Stimulated activated CD4-positive, alpha-beta T cell treated with anti-CD3 and anti-CD28 coated beads, Interleukin-2, amount 100 ng/mL, for 24 hours (primary cell): Measurements from ENCODE around the gene BLACAT1.

Experiments used
- DNase-seq, 2 donors: peaks; one replicate each; pipeline ENCODE4 v3.0.0-alpha.2; 2020

Gene BLACAT1

DNA sequence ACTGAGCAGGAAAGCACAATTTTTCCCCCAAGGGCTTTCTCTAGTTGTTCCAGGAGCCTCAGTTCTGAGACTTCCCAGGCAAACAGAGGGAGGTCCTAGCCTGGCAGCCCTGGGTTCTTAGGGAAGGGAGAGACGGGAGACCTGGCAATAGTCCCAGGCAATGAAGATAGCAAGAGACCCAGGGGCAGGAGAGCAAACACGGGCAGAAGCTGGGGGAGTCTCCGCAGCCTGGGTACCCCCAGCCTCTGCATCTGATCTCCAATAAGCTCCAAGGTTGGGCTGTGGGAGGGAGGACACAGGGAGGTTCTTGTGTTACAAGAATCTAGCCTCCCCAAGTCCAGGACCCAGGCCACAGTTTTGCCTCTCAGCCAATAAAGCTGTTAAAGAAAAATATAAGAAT lies 2.4 kb downstream of the BLACAT1 start:
- no peak for DNase-seq

GRCh38 chr1:205452933-205453332 lies 2.9 kb downstream of the BLACAT1 start:
- no peak for DNase-seq

GRCh38 chr1:205452364-205452763 lies 3.5 kb downstream of the BLACAT1 start:
- DNase-seq: no peak

- DNase-seq: no peak
Measured at GRCh38 chr1:205451759-205452164, 4.1 kb downstream of the BLACAT1 start.

DNA sequence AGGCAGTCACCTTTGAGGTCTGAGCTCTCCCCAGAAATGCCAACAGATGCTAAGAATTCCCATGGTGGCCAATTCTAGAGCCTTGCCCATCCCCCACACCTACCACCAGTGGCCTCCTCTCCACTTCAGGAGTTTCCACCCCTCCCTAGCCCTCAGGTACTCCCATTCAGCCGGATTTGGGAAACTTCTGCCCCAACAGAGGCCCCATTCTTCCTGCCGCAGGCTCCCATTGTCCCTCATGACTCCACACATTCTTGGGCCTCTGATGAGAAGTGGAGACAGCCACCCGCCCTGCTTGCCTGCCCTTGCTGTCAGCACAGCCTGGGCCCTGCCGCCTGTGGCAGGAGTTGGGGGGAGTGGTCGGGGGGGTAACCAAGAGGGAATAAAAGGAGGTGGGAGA lies 4.6 kb downstream of the BLACAT1 start:
- no peak for DNase-seq

- no peak for DNase-seq
Measured at GRCh38 chr1:205450448-205450847, 5.4 kb downstream of the BLACAT1 start.

- DNase-seq: peak; percentile 34 to 49
Measured at GRCh38 chr1:205449750-205450443, 5.9 kb downstream of the BLACAT1 start.

- DNase-seq: no peak
Measured at GRCh38 chr1:205449254-205449749, 6.5 kb downstream of the BLACAT1 start.

GRCh38 chr1:205448540-205449253 lies 7.1 kb downstream of the BLACAT1 start:
- no peak for DNase-seq

GRCh38 chr1:205447457-205448341 lies 8.1 kb downstream of the BLACAT1 start:
- DNase-seq: no peak

DNA sequence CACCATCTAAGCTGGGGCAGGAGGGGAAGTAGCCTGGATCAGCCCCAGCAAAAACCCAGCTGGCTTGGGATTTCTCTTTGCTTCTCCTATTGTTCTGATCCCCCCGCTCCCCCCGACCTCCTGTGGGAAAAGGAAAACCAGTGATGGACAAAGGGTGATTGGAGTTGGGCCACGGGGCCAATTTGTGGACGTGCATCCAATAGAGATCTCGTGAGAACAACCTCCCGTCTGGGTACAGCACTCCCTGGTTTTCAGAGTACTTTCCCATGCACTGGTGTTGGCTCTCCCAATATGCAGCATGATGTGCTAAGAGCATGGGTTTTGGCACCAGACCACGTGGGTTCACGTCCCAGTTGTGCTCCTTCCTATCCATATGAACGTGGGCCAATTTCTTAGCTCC lies 9.0 kb downstream of the BLACAT1 start:
- DNase-seq: no peak

DNA sequence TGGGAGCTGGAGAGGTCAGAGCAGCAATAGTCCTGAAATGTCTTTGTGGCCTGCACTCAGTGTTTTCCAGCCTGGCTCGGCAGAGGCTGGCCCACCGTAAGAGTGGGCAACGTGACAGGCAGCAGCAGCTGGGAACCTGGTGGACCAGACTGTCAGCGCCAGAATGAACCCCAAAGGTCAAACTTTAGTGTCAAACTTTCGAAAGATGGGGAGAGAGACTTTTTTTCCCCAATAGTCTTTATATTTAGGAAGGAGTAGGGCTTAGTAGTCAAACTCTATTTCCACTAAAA lies 10.3 kb downstream of the BLACAT1 start:
- DNase-seq: no peak

GRCh38 chr1:205444931-205445645 lies 10.8 kb downstream of the BLACAT1 start:
- no peak for DNase-seq

- DNase-seq: no peak
Measured at GRCh38 chr1:205444300-205444930, 11.4 kb downstream of the BLACAT1 start.

DNA sequence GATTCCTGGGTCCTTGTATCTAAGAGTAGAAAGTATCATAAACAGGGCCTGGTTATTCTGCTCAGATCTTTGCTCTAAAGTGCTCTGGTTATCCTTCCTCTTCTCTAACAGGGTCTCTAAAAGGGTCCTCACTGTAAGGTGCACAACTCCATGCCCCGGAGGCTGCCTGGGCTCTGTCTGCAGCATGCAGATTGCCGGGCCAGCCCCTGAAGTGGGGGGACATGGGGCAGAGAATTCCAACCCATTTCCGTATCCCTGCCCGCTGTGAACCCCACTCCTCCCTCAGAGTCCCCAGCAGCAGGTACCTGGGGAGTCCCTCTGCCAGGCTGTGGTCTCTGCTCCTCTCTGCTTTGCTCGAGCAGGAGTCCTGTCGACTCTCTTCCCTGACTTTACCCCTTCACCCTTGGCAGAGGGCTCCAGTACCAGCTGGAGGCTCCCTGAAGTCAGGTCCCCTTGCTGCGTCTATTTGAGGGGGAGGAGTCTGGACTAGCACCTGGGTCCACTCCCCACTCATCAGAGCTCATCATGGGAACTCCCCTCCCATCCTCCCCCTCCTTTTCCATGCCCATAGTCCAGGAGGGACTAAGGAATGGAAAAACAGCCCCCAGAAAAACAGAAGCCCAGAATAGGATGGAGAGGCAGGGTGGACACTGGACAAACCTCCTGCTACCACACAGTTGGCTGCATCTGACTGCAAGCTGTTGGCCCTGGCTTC lies 12.1 kb downstream of the BLACAT1 start:
- DNase-seq: no peak

DNA sequence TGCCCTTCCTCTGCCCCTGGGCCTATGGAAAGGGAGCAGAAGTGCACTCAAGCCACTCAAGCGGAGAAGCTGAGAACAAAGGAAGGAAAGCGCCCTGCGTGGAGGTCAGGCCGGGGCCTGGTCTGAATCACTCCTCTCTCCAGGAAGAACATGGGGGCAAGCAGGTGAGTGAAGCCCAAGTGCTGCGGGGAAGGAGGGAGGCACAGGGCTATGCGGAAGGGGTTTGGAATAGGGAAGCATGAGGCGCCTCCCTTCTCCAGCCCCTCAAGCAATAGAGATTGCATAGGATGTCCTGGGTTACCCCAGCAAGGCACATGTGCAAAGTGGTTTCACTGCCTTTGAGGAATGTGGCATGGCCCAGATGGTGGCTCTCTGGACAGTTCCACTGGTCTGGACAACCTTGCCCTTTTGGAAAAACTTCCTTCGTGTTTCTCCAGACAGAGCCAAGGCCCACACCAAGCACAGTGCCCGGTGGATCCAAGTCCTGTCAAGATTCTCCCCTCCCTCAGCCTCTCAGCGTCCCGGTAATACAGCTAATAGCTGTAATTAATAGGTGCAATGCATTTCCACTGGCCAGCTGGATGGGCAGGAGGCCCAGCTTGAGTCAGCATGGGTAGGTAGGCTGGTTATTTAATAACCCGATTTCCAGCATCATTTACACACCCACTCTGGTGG lies 13.7 kb downstream of the BLACAT1 start:
- no peak for DNase-seq

DNA sequence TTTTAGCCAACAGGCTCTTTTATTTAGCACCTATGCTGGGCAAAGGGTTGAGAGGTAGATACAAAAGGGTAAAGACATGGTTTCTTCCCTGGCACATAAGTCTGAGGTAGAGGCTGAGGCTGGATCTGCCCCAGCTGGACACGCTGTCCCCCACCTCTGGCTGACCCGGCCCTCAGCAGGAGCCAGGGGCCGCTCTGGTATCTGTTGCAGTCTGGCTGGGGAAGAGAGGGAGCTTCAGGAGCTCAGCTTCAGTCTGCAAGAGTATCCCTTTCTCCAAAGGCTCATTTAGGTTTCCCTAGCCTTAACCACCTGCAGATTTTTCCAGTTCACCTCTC lies 14.2 kb downstream of the BLACAT1 start:
- DNase-seq: no peak

DNA sequence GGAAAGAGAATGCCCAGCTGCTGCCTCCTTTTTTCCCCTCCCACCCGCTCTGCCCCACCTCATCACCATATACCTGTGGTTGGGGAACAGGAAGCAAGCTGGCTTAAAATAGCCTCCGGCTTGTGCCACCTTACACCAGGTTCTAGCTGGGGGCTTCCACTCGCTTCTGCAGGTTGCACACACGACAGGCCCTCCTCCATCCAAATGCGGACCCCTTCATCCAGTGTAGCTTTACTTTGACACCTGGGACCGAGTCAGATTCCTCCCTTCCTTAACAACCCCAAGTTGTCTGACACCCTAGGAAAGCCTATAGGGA lies 14.6 kb downstream of the BLACAT1 start:
- no peak for DNase-seq

DNA sequence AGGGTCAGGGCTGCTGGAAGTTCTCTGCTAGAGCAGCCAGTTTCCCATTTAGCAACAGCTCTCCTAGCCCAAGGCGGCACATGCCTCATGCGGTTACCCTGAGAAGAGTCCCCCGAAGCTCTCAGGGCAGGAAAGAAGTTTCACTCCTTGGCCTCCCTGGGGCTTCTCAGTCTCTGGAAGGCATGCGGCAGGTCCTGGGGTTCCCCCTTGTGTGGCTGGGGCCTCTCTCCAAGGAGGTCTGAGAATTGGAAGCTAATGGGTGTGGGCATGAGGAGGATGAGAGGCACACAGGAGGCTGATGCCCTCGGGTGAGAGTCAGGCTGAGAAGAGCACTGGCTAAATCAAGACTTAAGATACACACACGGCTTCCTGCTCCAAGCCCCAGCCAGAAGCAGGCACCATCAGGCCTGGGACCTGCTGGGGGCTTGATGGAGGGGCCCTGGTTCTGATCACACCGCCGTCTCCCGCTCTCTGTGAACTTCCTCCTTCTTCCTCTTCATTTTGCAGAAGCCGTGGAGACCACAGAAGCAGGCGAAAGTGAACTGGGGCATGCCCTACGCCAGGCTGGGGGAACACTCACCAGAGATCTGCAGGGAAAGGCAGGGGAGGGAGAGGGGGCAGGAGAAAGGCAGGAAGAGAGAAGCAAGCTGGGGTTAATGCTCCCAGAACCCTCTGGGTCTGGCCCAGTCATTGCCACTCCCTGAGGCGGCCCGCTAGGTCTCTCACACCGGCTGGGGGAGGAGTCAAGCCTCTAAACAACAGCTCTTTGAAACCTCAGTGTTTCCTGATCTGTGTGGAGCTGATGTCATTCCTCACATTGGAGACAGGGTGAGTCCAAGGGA lies 15.1 kb downstream of the BLACAT1 start:
- peak; percentile 65 to 72 for DNase-seq

DNA sequence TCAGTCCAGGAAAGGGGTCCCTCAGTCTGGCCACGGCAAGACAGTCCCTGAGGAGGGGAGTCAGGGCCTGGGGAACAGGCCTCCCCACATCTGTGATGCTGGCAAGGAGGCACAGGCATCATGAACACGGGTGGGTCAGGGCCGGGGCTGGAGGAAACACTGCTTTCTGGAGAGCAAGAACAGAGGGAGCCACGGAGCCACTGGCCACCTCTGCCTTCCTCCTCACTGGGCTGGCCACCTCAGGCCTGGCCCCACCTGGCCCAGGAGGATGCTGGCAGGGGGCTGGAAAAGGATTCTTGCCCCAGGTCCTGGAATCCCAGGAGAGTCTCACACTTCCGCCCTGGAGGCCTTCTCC lies 15.7 kb downstream of the BLACAT1 start:
- DNase-seq: no peak
